Endothelial cell of umbilical vein (primary cell): Measurements from ENCODE around the gene PRRX2. TPM values are rescaled to one million over a fixed set of nuclear protein-coding genes. Genes with fewer than 3 reads are reported as not detected.

Experiments
- BruUV-seq: library from RNA; stranded (reverse); fragments of 400-500 nt; replicated peaks from 2 replicates; lab custom pipeline; 2021; lab: Mats Ljungman, UMichigan
- CTCF ChIA-PET: fragments of 300-600, 350-600 bp; sonication (Branson Sonifier 250); formaldehyde crosslinking; loops from one replicate; lab custom pipeline; 2021; ENCODE audit warnings: antibody characterized with exemption, inconsistent platforms; lab: Charles Lee
- POLR2A ChIA-PET: fragments of 300-600, 350-600 bp; sonication (Branson Sonifier 250); formaldehyde crosslinking; loops from one replicate; lab custom pipeline; 2021; ENCODE audit warnings: antibody characterized with exemption, inconsistent platforms; lab: Charles Lee
- DNase-seq: peaks from one replicate; pipeline ENCODE4 v3.0.0-alpha.2; 2011; ENCODE audit warnings: low read depth, low spot score
- FAIRE-seq: peaks from 2 replicates; lab custom pipeline; 2011; peaks lifted over from hg19 to GRCh38; lab: Jason Lieb, UNC
- H2AFZ ChIP-seq: 2 replicates; pipeline ENCODE4 v1.6.0; 2012; ENCODE audit warnings: low read depth, low read length, control low read depth, inconsistent platforms
- H3K27ac ChIP-seq: 2 replicates; pipeline ENCODE4 v1.5.1; 2011; ENCODE audit warnings: low read depth, mild to moderate bottlenecking, control low read depth, low read length, moderate library complexity; ENCODE audit not compliant: insufficient read depth
- H3K27me3 ChIP-seq, 2 experiments: 2 replicates each; pipeline versions ENCODE4 v1.6.0 to v1.6.1; 2011; ENCODE audit warnings: low read length in 2 of 2, mixed read lengths in 1 of 2; ENCODE audit not compliant: control insufficient read depth in 2 of 2, insufficient read depth in 2 of 2
- H3K36me3 ChIP-seq, 2 experiments: 2 replicates in 1 of 2; 3 replicates in 1 of 2; pipeline ENCODE4 v1.5.1; 2011; ENCODE audit warnings: low read length in 2 of 2, mild to moderate bottlenecking in 1 of 2, moderate library complexity in 1 of 2; ENCODE audit not compliant: control insufficient read depth in 2 of 2, insufficient read depth in 2 of 2; ENCODE audit errors: extremely low read depth in 1 of 2
- H3K4me1 ChIP-seq: 3 replicates; pipeline ENCODE4 v1.5.1; 2011; ENCODE audit warnings: mild to moderate bottlenecking, low read length; ENCODE audit not compliant: control insufficient read depth, insufficient read depth; ENCODE audit errors: extremely low read depth
- H3K4me2 ChIP-seq: 2 replicates; pipeline ENCODE4 v1.6.1; 2011; ENCODE audit warnings: low read length, control low read depth, mixed read lengths; ENCODE audit not compliant: insufficient read depth
- H3K4me3 ChIP-seq, 3 experiments: fragments of 200-600 bp in 1 of 3; sonication (generic), shearing (Covaris generic) in 1 of 3; replicated peaks in 1 of 3; 2 replicates each; pipeline ENCODE4 v1.5.1; 2011 to 2016; ENCODE audit warnings: control low read depth in 3 of 3, low read length in 3 of 3, mild to moderate bottlenecking in 2 of 3, inconsistent platforms in 1 of 3, low read depth in 1 of 3, moderate library complexity in 1 of 3; ENCODE audit not compliant: insufficient read depth in 1 of 3
- H3K79me2 ChIP-seq: 2 replicates; pipeline ENCODE4 v1.6.0; 2012; ENCODE audit warnings: low read length, inconsistent platforms; ENCODE audit not compliant: control insufficient read depth, insufficient read depth
- H3K9ac ChIP-seq: replicated peaks from 2 replicates; pipeline ENCODE3; 2011; ENCODE audit warnings: low read length, control low read depth; ENCODE audit not compliant: insufficient read depth; ENCODE audit errors: extremely low read depth
- H3K9me1 ChIP-seq: replicated peaks from 3 replicates; pipeline ENCODE4 v1.6.0; 2011; ENCODE audit warnings: mild to moderate bottlenecking, low read length; ENCODE audit not compliant: control insufficient read depth, insufficient read depth; ENCODE audit errors: extremely low read depth
- H3K9me3 ChIP-seq: replicated peaks from 2 replicates; pipeline ENCODE4 v1.5.1; 2012; ENCODE audit warnings: low read length, inconsistent platforms; ENCODE audit not compliant: control insufficient read depth, insufficient read depth
- H4K20me1 ChIP-seq: replicated peaks from 2 replicates; pipeline ENCODE3; 2011; ENCODE audit warnings: mild to moderate bottlenecking, low read length; ENCODE audit not compliant: control insufficient read depth, insufficient read depth; ENCODE audit errors: extremely low read depth
- EZH2 ChIP-seq: IDR thresholded peaks from 2 replicates; pipeline ENCODE4 v1.6.1; 2012; ENCODE audit warnings: borderline replicate concordance, low read depth, mild to moderate bottlenecking, moderate library complexity, low read length, inconsistent platforms; ENCODE audit not compliant: severe bottlenecking
- FOS ChIP-seq: IDR thresholded peaks from 2 replicates; pipeline ENCODE4 v1.6.1; 2011; ENCODE audit warnings: mild to moderate bottlenecking, low read length, moderate library complexity, borderline replicate concordance; ENCODE audit not compliant: insufficient read depth
- GATA2 ChIP-seq: IDR thresholded peaks from 2 replicates; pipeline ENCODE4 v1.7.0; 2011; ENCODE audit warnings: low read depth, mild to moderate bottlenecking, moderate library complexity, mixed read lengths, low read length; ENCODE audit not compliant: insufficient read length, insufficient read depth
- JUN ChIP-seq: IDR thresholded peaks from 2 replicates; pipeline ENCODE4 v1.6.1; 2011; ENCODE audit warnings: borderline replicate concordance, low read depth; ENCODE audit not compliant: insufficient read length, insufficient read depth
- MYC ChIP-seq: IDR thresholded peaks from one replicate; pipeline ENCODE4 v1.6.1; 2011; ENCODE audit warnings: mild to moderate bottlenecking, low read depth, low read length
- POLR2A ChIP-seq: IDR thresholded peaks from 2 replicates; pipeline ENCODE4 v1.6.1; 2012; ENCODE audit warnings: low read depth, mild to moderate bottlenecking, control low read depth, low read length
- POLR2AphosphoS5 ChIP-seq: IDR thresholded peaks from 2 replicates; pipeline ENCODE4 v1.6.1; 2012; ENCODE audit warnings: low read depth, mild to moderate bottlenecking, control low read depth, low read length, moderate library complexity; ENCODE audit not compliant: insufficient read depth
- dilution Hi-C: fragments of 300-500 bp; cut with MboI; formaldehyde crosslinking; loops from one replicate; pipeline ENCODE4 v1.15.0; 2019; ENCODE audit warnings: low sequenced_read_pairs; ENCODE audit not compliant: extremely low pct_ligation_motif_present
- intact Hi-C: fragments of 100-400 bp; cut with micrococcal nuclease; formaldehyde crosslinking; loops from one replicate; pipeline ENCODE4 v1.10.0; 2022
- polyA plus RNA-seq, 4 experiments: library from polyadenylated mRNA; depleted of rRNA in 3 of 4; stranded (reverse) in 3 of 4; unstranded in 1 of 4; fragments of >200 nt; gene quantifications; 2 replicates each; pipeline versions ENCODE4 v1.2.1 to v1.2.3, GENCODE V29; 2011 to 2012; ENCODE audit warnings: missing spikeins in 1 of 4
- total RNA-seq: library from RNA; stranded (reverse); gene quantifications from 2 replicates; pipeline ENCODE4 v1.2.3, GENCODE V29; 2021
- TF ChIP-seq, protein P1 (sequence below): IDR thresholded peaks from 2 replicates; pipeline ENCODE4 v1.6.1; 2011; ENCODE audit not compliant: insufficient read depth, insufficient read length
- TF ChIP-seq, protein P2 (sequence below), 2 donors: IDR thresholded peaks; 1 replicate in 1 of 2; 2 replicates in 1 of 2; pipeline ENCODE4 v1.5.1; 2011; ENCODE audit warnings: low read length in 2 of 2, mild to moderate bottlenecking in 2 of 2, moderate library complexity in 2 of 2, control low read depth in 1 of 2, inconsistent platforms in 1 of 2, low read depth in 1 of 2; ENCODE audit not compliant: insufficient read depth in 1 of 2; ENCODE audit errors: extremely low read depth in 1 of 2

Gene PRRX2
- total and polyA plus RNA-seq, 2 donors (not counting 3 experiments of a cell fraction or from before 2014, with no cell fraction given): 0.19 to 0.77 TPM

DNA sequence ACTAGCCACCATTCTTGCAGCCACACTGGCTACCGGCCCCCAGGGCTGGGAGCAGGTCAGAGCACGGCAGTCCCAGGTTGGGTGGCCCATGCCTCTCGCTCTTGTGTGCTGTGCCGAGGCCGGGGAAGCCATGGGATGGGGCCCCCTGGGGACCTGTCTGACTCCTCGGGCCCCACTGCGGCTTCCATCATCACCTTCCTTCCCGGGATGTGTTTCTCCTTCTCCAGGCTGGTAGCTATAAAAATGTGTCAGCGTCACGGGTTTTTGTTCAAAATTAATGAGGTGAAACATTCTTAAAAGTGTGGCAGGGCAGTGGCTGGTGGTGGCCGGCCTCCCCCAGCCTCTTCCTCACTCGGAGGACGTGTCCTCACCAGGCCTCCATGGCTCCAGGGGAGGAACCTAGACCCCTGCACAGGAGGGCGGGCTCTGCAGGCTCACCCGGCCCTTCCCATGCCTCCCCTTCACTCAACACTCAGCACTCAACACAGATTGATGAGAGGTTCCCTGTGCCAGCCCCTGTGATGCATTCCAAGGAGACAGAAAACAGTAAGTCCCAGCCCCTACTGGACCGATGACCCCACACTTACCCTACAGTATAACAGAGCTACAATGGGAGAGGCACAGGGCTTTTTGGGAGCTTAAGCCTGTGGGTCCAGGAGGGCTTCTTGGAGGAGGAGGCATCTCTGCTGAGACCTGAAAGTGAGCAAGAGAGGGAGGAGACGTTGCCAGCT, 44.2 kb downstream of the PRRX2 start:
- no peak for DNase-seq
- H4K20me1 ChIP-seq: no peaks in the 10 kb centered on the region
- H3K79me2 ChIP-seq: no peaks in the 10 kb centered on the region
- FAIRE-seq: no peak
- dilution Hi-C loops (no loop called here), intact Hi-C loops (no loop called here)
- no peak overlapping the region for H3K9ac ChIP-seq
- ChIA-PET POLR2A (no interaction called here), CTCF (interaction anchor here (1.3 kb wide), 1 partner anchor 16 kb away, joined by 3 read pairs; no protein-coding TSS in a partner anchor)
- no peaks in the 10 kb centered on the region for H3K36me3 ChIP-seq
- no peaks in the 10 kb centered on the region for H3K9me1 ChIP-seq
- H2AFZ ChIP-seq: no peak overlapping the region
- H3K27ac ChIP-seq: no peak overlapping the region
- no peaks in the 10 kb centered on the region for H3K9me3 ChIP-seq
- H3K4me3 ChIP-seq: no peak overlapping the region
- no peaks in the 10 kb centered on the region for H3K4me1 ChIP-seq
- TF ChIP-seq, protein P1, sequence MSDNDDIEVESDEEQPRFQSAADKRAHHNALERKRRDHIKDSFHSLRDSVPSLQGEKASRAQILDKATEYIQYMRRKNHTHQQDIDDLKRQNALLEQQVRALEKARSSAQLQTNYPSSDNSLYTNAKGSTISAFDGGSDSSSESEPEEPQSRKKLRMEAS: no peak
- TF ChIP-seq EZH2 (no peak), MYC (no peak), FOS (no peak), POLR2A (no peak), GATA2 (no peak), POLR2AphosphoS5 (no peak), JUN (no peak)
- TF ChIP-seq, protein P2, sequence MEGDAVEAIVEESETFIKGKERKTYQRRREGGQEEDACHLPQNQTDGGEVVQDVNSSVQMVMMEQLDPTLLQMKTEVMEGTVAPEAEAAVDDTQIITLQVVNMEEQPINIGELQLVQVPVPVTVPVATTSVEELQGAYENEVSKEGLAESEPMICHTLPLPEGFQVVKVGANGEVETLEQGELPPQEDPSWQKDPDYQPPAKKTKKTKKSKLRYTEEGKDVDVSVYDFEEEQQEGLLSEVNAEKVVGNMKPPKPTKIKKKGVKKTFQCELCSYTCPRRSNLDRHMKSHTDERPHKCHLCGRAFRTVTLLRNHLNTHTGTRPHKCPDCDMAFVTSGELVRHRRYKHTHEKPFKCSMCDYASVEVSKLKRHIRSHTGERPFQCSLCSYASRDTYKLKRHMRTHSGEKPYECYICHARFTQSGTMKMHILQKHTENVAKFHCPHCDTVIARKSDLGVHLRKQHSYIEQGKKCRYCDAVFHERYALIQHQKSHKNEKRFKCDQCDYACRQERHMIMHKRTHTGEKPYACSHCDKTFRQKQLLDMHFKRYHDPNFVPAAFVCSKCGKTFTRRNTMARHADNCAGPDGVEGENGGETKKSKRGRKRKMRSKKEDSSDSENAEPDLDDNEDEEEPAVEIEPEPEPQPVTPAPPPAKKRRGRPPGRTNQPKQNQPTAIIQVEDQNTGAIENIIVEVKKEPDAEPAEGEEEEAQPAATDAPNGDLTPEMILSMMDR (IDR thresholded peaks at IDR 0.05; ENCODE audit: extremely low read depth in 1 of 2, insufficient read depth in 1 of 2, low read depth in 1 of 2, low read length in 2 of 2): no peak
- no TSS peak for BruUV-seq
- peaks cover 0 to 2% of the 10 kb centered on the region in 2 experiments for H3K27me3 ChIP-seq
- no peak overlapping the region for H3K4me2 ChIP-seq
